GM21528 (cell line): ENCODE data around the gene NME3.
"Not testable (repeated sequence)": the region's sequence is repeated elsewhere in the genome, so short reads cannot be mapped to it uniquely, and the experiment has no call there.

Experiments
- ATAC-seq: cut with Tn5 transposase; IDR thresholded peaks from one replicate; pipeline ENCODE4 v1.9.1; 2021; ENCODE audit warnings: mild to moderate bottlenecking, moderate library complexity; ENCODE audit not compliant: unreplicated experiment, low FRiP score

The NME3 gene

DNA sequence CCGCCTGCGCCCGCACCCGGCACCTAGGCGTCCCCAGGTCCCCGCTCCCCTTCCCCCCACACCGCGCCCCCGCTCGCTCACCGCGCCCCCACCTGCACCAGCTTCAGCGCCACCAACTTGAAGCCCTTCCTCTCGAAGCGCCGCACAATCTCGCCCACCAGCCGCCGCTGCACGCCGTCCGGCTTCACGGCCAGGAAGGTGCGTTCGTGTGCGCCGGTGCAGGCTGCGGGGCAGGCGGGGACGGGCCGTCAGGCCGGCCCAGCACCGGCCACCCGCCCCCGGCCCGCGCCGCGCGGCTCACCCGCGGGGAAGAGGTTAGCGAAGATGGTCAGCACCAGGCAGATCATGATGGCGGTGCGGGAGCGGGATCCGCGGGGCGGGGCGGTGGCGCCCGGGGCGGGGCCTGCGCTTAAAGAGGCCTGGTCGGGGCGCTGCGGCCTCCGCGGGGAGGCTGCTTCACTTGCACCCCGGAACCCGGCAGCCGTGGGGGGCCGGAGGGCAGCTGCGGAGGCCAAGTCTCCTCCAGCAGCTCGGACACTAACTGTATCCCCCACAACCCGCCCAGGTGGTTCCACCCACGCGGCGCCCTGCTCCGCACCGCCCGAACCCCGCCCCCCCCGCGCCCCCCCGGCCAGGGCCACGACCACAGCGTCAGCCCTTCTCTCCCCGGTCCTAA, at the start of gene NME3:
Gene NME3 (minus strand): TSS at position 356 of the 676 bp plus-strand sequence. CDS start 9 bp downstream, at position 347.
- ATAC-seq = no peak

GRCh38 chr16:1820946-1821290, 49.6 kb upstream of the NME3 start:
- no peak for ATAC-seq

DNA sequence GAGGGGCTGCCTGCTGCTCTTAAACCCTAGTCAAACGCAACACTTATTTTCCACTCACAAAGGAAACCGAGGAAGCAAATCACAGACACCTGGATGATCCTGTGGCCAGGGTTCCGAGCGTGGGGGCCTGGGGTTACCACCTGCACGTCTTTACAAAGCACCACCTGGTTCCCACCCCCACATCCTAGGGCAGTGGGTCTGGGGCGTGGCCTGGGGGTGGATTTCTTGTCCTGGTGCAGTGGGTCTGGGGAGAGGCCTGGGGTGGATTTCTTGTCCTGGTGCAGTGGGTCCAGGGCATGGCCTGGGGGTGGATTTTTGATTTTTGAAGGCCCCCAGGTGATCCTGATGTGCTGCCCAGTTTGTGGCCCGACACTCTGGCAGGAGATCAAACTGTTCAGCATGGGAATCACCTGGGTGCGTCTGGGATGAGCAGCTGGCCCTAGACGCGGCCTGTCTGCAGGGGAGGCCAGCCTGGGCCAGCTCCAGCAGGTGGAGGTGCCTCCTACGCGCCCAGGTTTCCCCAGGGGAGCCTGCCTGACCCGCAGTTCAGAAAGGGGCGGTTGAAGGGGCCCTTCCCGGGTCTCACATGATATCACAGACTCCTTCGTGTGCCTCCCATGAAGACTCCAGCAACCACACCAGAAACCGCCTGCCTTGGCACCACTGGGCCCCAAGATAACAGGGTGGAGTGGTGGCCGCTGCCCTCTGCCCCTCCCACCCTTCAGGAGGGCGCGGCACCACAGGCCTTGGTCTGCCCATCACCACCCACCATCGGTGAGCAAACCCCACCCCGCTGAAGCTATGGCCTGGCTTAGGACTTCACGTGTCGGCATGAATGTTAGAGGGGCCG, 49.0 kb upstream of the NME3 start:
- ATAC-seq = no peak

GRCh38 chr16:1819611-1820010, 48.3 kb upstream of the NME3 start:
- ATAC-seq = no peak

DNA sequence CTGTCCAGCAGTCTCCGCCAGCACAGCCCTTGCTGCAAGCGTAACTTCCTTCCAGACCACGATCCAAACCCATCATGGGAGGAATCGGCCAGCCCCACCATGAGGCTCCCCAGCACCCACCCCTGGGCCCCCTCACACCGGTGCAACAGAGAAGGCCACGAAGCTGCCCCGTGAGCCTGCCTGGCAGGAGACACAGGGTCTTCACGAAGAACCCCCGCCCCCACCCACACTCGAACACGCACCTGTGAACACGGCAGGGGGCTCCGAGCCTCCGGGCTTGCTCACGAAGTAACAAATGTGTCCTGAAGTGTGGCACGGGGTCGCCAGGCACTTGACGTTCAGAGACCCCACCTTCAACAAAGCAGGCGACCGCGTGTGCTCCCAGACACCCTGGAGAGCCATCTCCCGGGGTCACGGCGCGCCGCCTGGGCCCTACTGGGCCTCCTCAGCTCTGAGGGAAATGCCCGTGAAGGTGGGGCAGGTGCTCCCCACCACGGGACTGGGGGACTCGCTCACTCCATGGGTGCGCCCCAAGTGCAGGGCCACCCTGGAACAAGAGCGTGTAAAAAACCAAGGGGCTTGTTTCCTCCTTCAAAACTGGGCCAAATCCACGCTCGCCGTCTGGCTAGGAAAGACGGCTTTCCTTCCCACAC, 47.7 kb upstream of the NME3 start:
- ATAC-seq = no peak

- ATAC-seq = no peak
Measured at GRCh38 chr16:1818204-1818872, 47.0 kb upstream of the NME3 start.

DNA sequence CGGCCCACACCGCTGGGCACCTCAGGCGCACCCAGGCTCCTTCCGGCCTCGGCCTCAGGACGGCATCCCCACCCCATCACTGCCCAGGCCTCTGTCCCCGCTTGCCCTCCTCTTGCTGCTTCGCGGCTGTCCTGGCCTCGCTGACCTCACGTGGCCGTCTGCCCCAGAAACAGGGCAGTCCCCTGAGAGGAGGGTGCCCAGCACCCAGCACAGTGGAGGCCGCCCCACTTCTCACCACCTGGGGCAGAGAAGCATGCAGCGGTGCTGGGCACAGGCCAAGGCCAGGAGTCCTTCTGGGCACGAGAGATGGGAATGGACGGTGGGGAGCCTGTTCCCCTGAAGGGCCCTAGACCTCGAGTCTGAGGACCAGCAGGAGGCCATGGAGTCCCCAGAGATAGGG, 46.4 kb upstream of the NME3 start:
- ATAC-seq = no peak

DNA sequence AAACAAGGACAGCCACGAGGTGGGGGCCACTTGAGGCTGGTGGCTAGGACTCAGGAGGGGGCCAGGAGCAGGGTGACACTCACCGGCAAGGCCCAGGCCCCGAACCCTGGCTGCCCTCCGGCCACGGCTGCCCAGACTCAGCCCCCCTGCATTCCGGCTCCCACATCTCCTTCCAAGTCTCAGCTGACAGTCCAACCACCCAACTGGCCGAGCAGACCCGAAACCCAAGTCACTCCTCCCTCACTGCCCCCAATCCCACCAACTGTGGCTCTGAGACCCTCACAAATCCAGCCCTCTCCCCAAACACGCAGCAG, 45.9 kb upstream of the NME3 start:
- no peak for ATAC-seq

- no peak for ATAC-seq
Measured at GRCh38 chr16:1816396-1817275, 45.3 kb upstream of the NME3 start.

DNA sequence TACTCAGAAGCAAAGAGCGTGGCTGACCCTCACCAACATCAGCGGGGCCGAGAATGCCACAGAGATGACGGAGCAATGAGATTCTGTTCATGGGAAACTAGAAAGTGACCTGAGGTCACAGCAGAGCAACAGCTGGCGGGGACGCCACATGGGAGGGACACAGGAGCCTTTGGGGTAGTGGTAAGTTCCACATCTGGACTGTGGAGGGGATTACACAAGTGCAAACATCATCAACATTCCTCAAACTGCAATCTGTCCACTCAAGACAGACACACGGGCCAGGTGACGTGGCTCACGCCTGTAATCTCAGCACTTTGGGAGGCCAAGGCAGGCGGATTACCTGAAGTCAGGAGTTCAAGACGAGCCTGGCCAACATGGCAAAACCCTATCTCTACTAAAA, 44.1 kb upstream of the NME3 start:
- ATAC-seq = no peak

DNA sequence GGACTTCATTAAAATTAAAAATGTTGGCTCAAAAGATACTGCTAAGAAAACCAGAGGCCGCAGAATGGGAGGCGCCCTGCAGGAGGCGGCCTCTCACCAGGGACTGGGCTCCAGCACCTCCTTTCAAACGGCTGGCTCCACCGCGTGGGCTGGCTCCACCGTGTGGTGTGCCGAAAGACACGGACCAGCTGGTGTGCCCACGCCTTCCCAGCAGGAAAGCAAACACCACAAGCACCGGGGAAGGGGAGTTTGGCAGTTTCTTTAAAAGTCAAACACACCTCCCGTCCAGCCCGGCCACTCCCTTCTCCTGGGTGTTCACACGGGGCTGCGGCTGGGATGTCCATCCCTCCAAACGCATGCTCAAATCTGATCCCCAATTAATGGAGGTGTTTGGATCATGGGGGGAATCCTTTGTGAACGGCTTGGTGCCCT, 41.4 kb upstream of the NME3 start:
- no peak for ATAC-seq

GRCh38 chr16:1810536-1810935, 39.2 kb upstream of the NME3 start:
- no peak for ATAC-seq

DNA sequence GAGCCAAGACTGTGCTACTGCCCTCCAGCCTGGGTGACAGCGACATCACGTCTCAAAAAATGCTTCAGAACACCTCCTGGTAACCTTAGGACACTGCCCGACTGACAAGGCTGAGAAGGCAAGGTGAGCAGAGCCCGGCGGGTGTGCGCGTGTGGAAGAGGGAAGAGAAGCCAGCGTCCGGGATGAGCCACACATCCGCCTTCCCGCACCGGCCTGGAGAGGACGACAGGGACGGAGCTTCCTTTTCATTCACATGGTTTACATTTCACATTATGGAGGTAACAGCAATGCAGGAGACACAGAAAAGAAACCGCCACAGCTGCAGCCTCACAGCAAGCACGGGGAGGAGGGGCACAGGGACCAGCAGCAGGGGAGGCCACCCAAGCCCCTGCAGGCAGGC, 38.8 kb upstream of the NME3 start:
- ATAC-seq = no peak

GRCh38 chr16:1809281-1809801, 38.0 kb upstream of the NME3 start:
- no peak for ATAC-seq

- no peak for ATAC-seq
Measured at GRCh38 chr16:1808691-1809090, 37.3 kb upstream of the NME3 start.

- ATAC-seq = no peak
Measured at GRCh38 chr16:1807626-1808025, 36.3 kb upstream of the NME3 start.

- no peak for ATAC-seq
Measured at GRCh38 chr16:1800701-1801100, 29.4 kb upstream of the NME3 start.

- ATAC-seq = not testable (repeated sequence)
Measured at GRCh38 chr16:1799263-1799662, 27.9 kb upstream of the NME3 start.

- ATAC-seq = no peak
Measured at GRCh38 chr16:1794908-1795666, 23.7 kb upstream of the NME3 start.
